ENCODE measurements around the gene CCNL2. TPM values are rescaled to one million over a fixed set of nuclear protein-coding genes. Genes with fewer than 3 reads are reported as not detected.
A peak's percentile ranks its signal among the peaks of the same experiment; 100 is the strongest.

The CCNL2 gene
- total and polyA plus RNA-seq, 2 of the 13 experiments (the other 11 are each of a cell fraction or from before 2014, with no cell fraction given), result 105 to 340 TPM

- TF ChIP-seq, protein P1, sequence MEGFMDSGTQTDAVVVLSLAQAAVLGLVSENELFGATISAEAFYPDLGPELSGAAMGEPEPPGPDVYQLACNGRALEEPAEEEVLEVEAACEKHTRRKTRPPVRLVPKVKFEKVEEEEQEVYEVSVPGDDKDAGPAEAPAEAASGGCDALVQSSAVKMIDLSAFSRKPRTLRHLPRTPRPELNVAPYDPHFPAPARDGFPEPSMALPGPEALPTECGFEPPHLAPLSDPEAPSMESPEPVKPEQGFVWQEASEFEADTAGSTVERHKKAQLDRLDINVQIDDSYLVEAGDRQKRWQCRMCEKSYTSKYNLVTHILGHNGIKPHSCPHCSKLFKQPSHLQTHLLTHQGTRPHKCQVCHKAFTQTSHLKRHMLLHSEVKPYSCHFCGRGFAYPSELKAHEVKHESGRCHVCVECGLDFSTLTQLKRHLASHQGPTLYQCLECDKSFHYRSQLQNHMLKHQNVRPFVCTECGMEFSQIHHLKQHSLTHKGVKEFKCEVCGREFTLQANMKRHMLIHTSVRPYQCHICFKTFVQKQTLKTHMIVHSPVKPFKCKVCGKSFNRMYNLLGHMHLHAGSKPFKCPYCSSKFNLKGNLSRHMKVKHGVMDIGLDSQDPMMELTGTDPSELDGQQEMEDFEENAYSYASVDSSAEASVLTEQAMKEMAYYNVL (CRISPR knock-in tag; IDR thresholded peaks at IDR 0.05; ENCODE audit: borderline replicate concordance), result 0 out of 2 replicates have a peak, but pooled peaks have one; percentile 31
- TF ChIP-seq POGZ (CRISPR knock-in tag; IDR thresholded peaks at IDR 0.05) (0 out of 2 replicates have a peak, but pooled peaks have one; percentile 34), ZNF549 (CRISPR knock-in tag; IDR thresholded peaks at IDR 0.05) (no peak), ARNTL (CRISPR knock-in tag; IDR thresholded peaks at IDR 0.05) (no peak), TSC22D2 (CRISPR knock-in tag; IDR thresholded peaks at IDR 0.05; ENCODE audit: borderline replicate concordance) (no peak), FIP1L1 (IDR thresholded peaks at IDR 0.05; ENCODE audit: borderline replicate concordance, insufficient read depth, low read depth, low read length) (no peak), MBNL3 (CRISPR knock-in tag; conservative IDR thresholded peaks at IDR 0.05) (no peak), FOXM1 (CRISPR knock-in tag; IDR thresholded peaks at IDR 0.05) (no peak), PHF8 (CRISPR knock-in tag; IDR thresholded peaks at IDR 0.05) (peak; percentile 19; the same call in 1 of the 2 replicates), RBM39 (IDR thresholded peaks at IDR 0.05; ENCODE audit: low read depth, low read length, poor library complexity, severe bottlenecking) (peak; percentile 27), SRF (IDR thresholded peaks at IDR 0.05; ENCODE audit: low read depth, low read length) (no peak), JUND (CRISPR knock-in tag; IDR thresholded peaks at IDR 0.05) (no peak), MTF2 (CRISPR knock-in tag; IDR thresholded peaks at IDR 0.05; ENCODE audit: borderline replicate concordance) (no peak), ZNF343 (CRISPR knock-in tag; IDR thresholded peaks at IDR 0.05) (no peak), PCBP2 (optimal IDR thresholded peaks at IDR 0.05; ENCODE audit: low read depth, low read length, poor library complexity, severe bottlenecking) (no peak), REXO4 (CRISPR knock-in tag; IDR thresholded peaks at IDR 0.05; ENCODE audit: borderline replicate concordance) (0 out of 2 replicates have a peak, but pooled peaks have one; percentile 15), ZSCAN20 (CRISPR knock-in tag; IDR thresholded peaks at IDR 0.05; ENCODE audit: borderline replicate concordance) (no peak), CEBPB (IDR thresholded peaks at IDR 0.05; ENCODE audit: borderline replicate concordance, low read depth, low read length) (no peak), ZNF33B (CRISPR knock-in tag; IDR thresholded peaks at IDR 0.05) (no peak), TCF12 (IDR thresholded peaks at IDR 0.05) (no peak), TCF12 (CRISPR knock-in tag; IDR thresholded peaks at IDR 0.05) (no peak), KLF12 (CRISPR knock-in tag; IDR thresholded peaks at IDR 0.05; ENCODE audit: borderline replicate concordance) (no peak), FOXC1 (CRISPR knock-in tag; IDR thresholded peaks at IDR 0.05; ENCODE audit: borderline replicate concordance) (no peak), ZNF24 (IDR thresholded peaks at IDR 0.05) (no peak), ZNF296 (CRISPR knock-in tag; conservative IDR thresholded peaks at IDR 0.05) (no peak)
- TF ChIP-seq, protein P2, sequence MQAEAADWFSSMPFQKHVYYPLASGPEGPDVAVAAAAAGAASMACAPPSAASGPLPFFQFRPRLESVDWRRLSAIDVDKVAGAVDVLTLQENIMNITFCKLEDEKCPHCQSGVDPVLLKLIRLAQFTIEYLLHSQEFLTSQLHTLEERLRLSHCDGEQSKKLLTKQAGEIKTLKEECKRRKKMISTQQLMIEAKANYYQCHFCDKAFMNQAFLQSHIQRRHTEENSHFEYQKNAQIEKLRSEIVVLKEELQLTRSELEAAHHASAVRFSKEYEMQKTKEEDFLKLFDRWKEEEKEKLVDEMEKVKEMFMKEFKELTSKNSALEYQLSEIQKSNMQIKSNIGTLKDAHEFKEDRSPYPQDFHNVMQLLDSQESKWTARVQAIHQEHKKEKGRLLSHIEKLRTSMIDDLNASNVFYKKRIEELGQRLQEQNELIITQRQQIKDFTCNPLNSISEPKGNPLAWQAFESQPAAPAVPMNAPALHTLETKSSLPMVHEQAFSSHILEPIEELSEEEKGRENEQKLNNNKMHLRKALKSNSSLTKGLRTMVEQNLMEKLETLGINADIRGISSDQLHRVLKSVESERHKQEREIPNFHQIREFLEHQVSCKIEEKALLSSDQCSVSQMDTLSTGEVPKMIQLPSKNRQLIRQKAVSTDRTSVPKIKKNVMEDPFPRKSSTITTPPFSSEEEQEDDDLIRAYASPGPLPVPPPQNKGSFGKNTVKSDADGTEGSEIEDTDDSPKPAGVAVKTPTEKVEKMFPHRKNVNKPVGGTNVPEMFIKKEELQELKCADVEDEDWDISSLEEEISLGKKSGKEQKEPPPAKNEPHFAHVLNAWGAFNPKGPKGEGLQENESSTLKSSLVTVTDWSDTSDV (CRISPR knock-in tag; IDR thresholded peaks at IDR 0.05), result no peak
- TF ChIP-seq, protein P3, sequence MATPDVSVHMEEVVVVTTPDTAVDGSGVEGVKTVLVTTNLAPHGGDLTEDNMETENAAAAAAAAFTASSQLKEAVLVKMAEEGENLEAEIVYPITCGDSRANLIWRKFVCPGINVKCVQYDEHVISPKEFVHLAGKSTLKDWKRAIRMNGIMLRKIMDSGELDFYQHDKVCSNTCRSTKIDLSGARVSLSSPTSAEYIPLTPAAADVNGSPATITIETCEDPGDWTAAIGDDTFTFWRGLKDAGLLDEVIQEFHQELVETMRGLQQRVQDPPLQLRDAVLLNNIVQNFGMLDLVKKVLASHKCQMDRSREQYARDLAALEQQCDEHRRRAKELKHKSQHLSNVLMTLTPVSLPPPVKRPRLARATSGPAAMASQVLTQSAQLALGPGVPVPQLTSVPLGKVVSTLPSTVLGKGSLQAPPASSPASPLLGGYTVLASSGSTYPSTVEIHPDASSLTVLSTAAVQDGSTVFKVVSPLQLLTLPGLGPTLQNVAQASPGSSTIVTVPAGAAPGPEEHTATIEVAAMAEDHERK (CRISPR knock-in tag; IDR thresholded peaks at IDR 0.05; ENCODE audit: low read depth), result no peak
These were observed 38.8 kb upstream of the CCNL2 start (continued) for GRCh38 chr1:1437904-1438376.
